ENCODE results near the gene TFF3. TPM values are rescaled to one million over a fixed set of nuclear protein-coding genes. Genes with fewer than 3 reads are reported as not detected.

The TFF3 gene
- total RNA-seq, 4 donors from 2014 or later = 2.5 to 24.4 (median 9.3) TPM

Other genes starting within 250 kb of the TFF3 start
- gene UMODL1, start 244.1 kb downstream of the TFF3 start, total RNA-seq = under 1 TPM in 1 of 4 donors, not detected in 3; 0.13 TPM
- 10 to 100 TPM; 16.1 to 25.9 (median 20.0) TPM for gene ABCG1, start 96.3 kb downstream of the TFF3 start, total RNA-seq
- not detected for gene TFF2, start 35.6 kb upstream of the TFF3 start, total RNA-seq
- not detected for gene TFF1, start 51.1 kb upstream of the TFF3 start, total RNA-seq
- not detected for gene TMPRSS3, start 80.6 kb upstream of the TFF3 start, total RNA-seq
- gene UBASH3A, start 88.5 kb upstream of the TFF3 start, total RNA-seq = under 1 TPM in 3 of 4 donors, not detected in 1; 0.17 to 0.78 (median 0.50) TPM
- gene RSPH1, start 180.8 kb upstream of the TFF3 start, total RNA-seq = under 1 TPM in 3 of 4 donors, not detected in 1; 0.50 to 0.78 (median 0.57) TPM
- gene SLC37A1, start 198.4 kb upstream of the TFF3 start, total RNA-seq = 10 to 100 TPM in 1 of 4 donors, 1 to 10 TPM in 3; 5.4 to 11.1 (median 7.1) TPM